AG10803 (cell line): Measurements from ENCODE around the gene SH3RF3.

ENCODE experiments used
- DNase-seq: peaks from one replicate; pipeline ENCODE4 v3.0.0; 2010; ENCODE audit warnings: low read depth
- H3K4me3 ChIP-seq: 2 replicates; pipeline ENCODE4 v1.5.1; 2011; ENCODE audit warnings: mild to moderate bottlenecking, low read length, control low read depth
- CTCF ChIP-seq: conservative IDR thresholded peaks from 2 replicates; pipeline ENCODE4 v1.5.1; 2011; ENCODE audit warnings: mild to moderate bottlenecking, low read length, control low read depth, inconsistent platforms

Gene SH3RF3

DNA sequence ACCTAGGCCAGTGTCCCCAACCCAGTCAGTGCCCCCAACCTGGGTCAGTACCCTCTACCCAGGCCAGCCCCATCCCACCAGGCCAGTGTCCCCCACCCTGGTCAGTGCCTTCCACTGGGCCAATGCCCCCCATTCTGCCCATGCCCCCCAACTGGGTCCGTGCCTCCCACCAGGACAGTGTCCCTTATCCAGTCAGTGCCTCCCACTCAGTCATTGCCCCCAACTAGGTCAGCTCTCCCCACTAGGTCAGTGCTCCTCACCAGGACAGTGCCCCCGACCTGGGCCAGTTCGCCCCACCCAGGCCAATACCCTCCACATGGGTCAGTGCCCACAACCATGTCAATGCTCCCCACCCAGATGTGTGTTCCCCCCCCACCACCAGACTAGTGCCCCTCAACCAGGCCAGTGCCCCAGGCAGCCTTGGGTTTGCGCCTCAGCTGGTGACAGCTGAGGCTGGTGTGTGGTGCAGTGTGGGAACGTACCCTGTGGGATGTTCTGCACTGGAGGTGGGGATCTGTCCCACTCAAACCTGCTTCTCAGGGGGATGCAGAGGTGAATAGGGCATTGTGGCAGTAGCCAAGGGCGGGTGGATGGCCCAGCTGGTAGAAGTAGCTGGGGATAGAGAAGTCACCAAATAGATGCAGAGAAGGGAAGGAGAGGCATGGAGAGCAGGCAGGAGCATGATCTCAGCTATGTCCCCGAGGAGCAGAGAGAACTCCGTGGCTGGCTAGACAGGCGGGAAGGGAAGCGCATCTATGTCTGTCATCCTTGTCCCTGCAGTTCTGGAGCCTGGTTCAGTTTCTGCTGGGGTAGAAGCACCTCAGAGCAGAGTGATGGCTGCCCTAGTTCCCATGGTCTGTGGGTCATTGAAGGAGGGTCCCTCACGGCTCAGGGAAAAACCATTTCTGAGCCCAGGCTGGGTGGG, 168.8 kb downstream of the SH3RF3 start:
- no peak overlapping the region for H3K4me3 ChIP-seq
- no peak for DNase-seq
- no peak for TF ChIP-seq CTCF

GRCh38 chr2:109298851-109299250, 169.8 kb downstream of the SH3RF3 start:
- TF ChIP-seq CTCF = no peak
- no peak overlapping the region for H3K4me3 ChIP-seq
- no peak for DNase-seq

- TF ChIP-seq CTCF = no peak
- H3K4me3 ChIP-seq = no peak overlapping the region
Measured at GRCh38 chr2:109299536-109299935, 170.5 kb downstream of the SH3RF3 start.

DNA sequence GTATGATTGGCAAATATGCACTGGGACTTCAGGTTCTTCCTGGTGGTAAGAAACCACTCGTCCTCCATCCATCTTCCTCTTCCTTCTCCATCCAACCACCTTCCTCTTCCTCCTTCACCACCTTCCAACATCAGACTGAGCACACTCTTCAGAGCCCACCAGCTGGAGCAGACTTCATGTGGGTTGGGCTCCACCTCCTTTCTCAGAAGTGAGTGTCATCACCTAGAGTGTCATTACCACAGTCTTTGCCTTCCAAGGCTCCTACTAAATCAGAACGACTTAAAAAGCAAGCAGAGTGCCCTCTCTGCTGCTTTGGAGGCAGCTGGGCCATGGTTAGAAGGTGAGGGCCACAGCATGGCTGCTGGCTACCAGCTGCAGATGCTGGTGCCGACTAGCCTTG, 171.6 kb downstream of the SH3RF3 start:
- no peak overlapping the region for H3K4me3 ChIP-seq
- DNase-seq = no peak
- no peak for TF ChIP-seq CTCF

More at GRCh38 chr2:109299536-109299935, 170.5 kb downstream of the SH3RF3 start:
- no peak for DNase-seq

GRCh38 chr2:109301746-109302145, 172.7 kb downstream of the SH3RF3 start:
- H3K4me3 ChIP-seq = no peak overlapping the region
- no peak for DNase-seq
- TF ChIP-seq CTCF = no peak

GRCh38 chr2:109302319-109302718, 173.3 kb downstream of the SH3RF3 start:
- no peak for TF ChIP-seq CTCF
- DNase-seq = no peak
- no peak overlapping the region for H3K4me3 ChIP-seq

DNA sequence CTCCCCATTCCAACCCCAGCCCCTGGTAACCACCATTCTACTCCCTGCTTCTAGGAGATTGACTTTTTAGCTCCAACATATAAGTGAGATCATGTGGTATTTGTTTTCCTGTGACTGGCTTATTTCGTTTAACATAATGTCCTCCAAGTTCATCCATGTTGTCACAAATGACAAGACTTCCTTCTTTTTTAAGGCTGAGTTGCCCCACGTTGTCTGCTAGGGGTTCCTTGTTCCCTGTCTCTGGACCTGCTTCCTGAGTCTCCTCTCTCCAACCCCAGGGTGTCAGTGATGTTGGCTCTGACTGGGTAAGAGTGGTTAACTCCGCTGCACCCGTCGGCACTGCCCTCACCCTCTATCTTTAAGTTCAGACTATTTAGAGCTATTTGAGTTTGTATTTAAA, 175.2 kb downstream of the SH3RF3 start:
- no peak overlapping the region for H3K4me3 ChIP-seq
- no peak for DNase-seq
- no peak for TF ChIP-seq CTCF
